ENCODE data around the gene SLC9C2.

DNA sequence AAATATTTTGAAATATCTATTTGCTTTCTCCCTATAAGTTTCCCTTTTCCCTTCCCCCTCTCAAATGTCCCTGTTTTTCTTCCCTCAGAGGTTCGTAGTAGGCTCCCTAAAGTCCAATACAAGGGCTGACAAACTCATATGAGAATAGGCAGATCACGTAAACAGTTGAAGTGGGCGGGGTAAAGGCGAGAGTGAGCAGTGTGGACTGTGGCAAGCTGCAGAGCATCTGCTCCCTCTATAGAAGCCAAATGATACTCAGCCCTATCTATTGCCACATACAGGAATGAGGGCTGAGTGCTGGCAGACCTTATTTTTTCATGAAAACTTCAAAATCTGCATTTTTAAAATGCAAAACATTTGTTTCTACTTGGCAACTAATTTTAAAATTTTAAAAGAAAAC is 99.5 kb downstream of the SLC9C2 start:
- TF ChIP-seq, protein P1, sequence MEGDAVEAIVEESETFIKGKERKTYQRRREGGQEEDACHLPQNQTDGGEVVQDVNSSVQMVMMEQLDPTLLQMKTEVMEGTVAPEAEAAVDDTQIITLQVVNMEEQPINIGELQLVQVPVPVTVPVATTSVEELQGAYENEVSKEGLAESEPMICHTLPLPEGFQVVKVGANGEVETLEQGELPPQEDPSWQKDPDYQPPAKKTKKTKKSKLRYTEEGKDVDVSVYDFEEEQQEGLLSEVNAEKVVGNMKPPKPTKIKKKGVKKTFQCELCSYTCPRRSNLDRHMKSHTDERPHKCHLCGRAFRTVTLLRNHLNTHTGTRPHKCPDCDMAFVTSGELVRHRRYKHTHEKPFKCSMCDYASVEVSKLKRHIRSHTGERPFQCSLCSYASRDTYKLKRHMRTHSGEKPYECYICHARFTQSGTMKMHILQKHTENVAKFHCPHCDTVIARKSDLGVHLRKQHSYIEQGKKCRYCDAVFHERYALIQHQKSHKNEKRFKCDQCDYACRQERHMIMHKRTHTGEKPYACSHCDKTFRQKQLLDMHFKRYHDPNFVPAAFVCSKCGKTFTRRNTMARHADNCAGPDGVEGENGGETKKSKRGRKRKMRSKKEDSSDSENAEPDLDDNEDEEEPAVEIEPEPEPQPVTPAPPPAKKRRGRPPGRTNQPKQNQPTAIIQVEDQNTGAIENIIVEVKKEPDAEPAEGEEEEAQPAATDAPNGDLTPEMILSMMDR (IDR thresholded peaks at IDR 0.05) = no peak
- TF ChIP-seq EP300 (IDR thresholded peaks at IDR 0.05) = no peak
